CD4-positive, CD25-positive, alpha-beta regulatory T cell (primary cell): ENCODE results near the gene PRKCB. TPM values are rescaled to one million over a fixed set of nuclear protein-coding genes. Genes with fewer than 3 reads are reported as not detected.

Experiments used
- ATAC-seq, 2 donors: fragments of 150-1000 bp; cut with Tn5 transposase; one replicate each; pipeline ENCODE4 v1.10.0; 2021; ENCODE audit warnings: low read depth in 2 of 2, moderate number of reproducible peaks in 2 of 2, moderate library complexity in 1 of 2
- DNase-seq, 3 donors: peaks; one replicate each; pipeline versions ENCODE4 v3.0.0 to v3.0.0-alpha.2; 2012 to 2022; ENCODE audit warnings: mixed read lengths in 1 of 3
- H3K27ac ChIP-seq: one replicate; pipeline ENCODE4 v1.7.0; 2013; ENCODE audit warnings: mild to moderate bottlenecking, low read length; ENCODE audit not compliant: insufficient read depth, poor library complexity, severe bottlenecking
- H3K27me3 ChIP-seq: one replicate; pipeline ENCODE4 v1.7.0; 2013; ENCODE audit warnings: low read length; ENCODE audit not compliant: control insufficient read depth, insufficient read depth
- H3K36me3 ChIP-seq: one replicate; pipeline ENCODE4 v1.7.0; 2013; ENCODE audit warnings: mild to moderate bottlenecking, low read length, moderate library complexity; ENCODE audit not compliant: control insufficient read depth, insufficient read depth
- H3K4me1 ChIP-seq: 2 replicates; pipeline ENCODE4 v1.7.0; 2013; ENCODE audit warnings: mild to moderate bottlenecking, low read length; ENCODE audit not compliant: insufficient read depth, control insufficient read depth, poor library complexity, severe bottlenecking
- H3K4me3 ChIP-seq: one replicate; pipeline ENCODE4 v1.7.0; 2013; ENCODE audit warnings: low read depth, mild to moderate bottlenecking, low read length, moderate library complexity
- H3K9me3 ChIP-seq, 2 experiments: 1 replicate in 1 of 2; 2 replicates in 1 of 2; pipeline ENCODE4 v1.7.0; 2013; ENCODE audit warnings: low read length in 2 of 2, mild to moderate bottlenecking in 1 of 2, moderate library complexity in 1 of 2; ENCODE audit not compliant: control insufficient read depth in 2 of 2
- H3K27ac Mint-ChIP-seq, 3 donors: one replicate each; pipeline ENCODE4 v1.8.0; 2020 to 2022; ENCODE audit warnings: mild to moderate bottlenecking in 3 of 3, mixed read lengths in 3 of 3, moderate library complexity in 2 of 3
- H3K27me3 Mint-ChIP-seq: one replicate; pipeline ENCODE4 v1.8.0; 2022; ENCODE audit warnings: mild to moderate bottlenecking, mixed read lengths
- H3K36me3 Mint-ChIP-seq: one replicate; pipeline ENCODE4 v1.8.0; 2020; ENCODE audit warnings: mixed read lengths
- H3K4me1 Mint-ChIP-seq, 4 donors: one replicate each; pipeline ENCODE4 v1.8.0; 2020 to 2022; ENCODE audit warnings: mixed read lengths in 4 of 4, mild to moderate bottlenecking in 1 of 4
- H3K4me3 Mint-ChIP-seq, 4 donors: one replicate each; pipeline ENCODE4 v1.8.0; 2020 to 2022; ENCODE audit warnings: mild to moderate bottlenecking in 4 of 4, mixed read lengths in 4 of 4, moderate library complexity in 3 of 4
- H3K9me3 Mint-ChIP-seq, 7 donors: one replicate each; pipeline ENCODE4 v1.8.0; 2020 to 2022; ENCODE audit warnings: mixed read lengths in 7 of 7, mild to moderate bottlenecking in 3 of 7, moderate library complexity in 2 of 7
- polyA plus RNA-seq, 4 donors: library from polyadenylated mRNA; unstranded; fragments of 300-500 nt; fragmentation: Illumina TruSeq; gene quantifications; one replicate each; pipeline ENCODE4 v1.2.3, GENCODE V29; 2021
- total RNA-seq: library from RNA; stranded (reverse); gene quantifications from one replicate; pipeline ENCODE4 v1.2.3, GENCODE V29; 2022

The PRKCB gene
- total and polyA plus RNA-seq, 5 donors from 2014 or later, result 37.4 to 83.1 (median 50.5) TPM

GRCh38 chr16:23987443-23987842 is 151.7 kb downstream of the PRKCB start:
- H3K9me3 Mint-ChIP-seq, result peaks cover 0 to 3% (median 0%) of the 10 kb centered on the region in 7 donors
- no peak overlapping the region for H3K27ac Mint-ChIP-seq
- H3K4me1 Mint-ChIP-seq, result peaks cover 0 to 24% (median 6%) of the 10 kb centered on the region in 4 donors
- H3K4me3 Mint-ChIP-seq, result no peak overlapping the region
- Histone ChIP-seq H3K27me3 (no peaks in the 10 kb centered on the region), H3K27ac (no peak overlapping the region), H3K36me3 (peaks cover 15% of the 10 kb centered on the region), H3K4me3 (no peak overlapping the region), H3K9me3 (no peaks in the 10 kb centered on the region), H3K4me1 (no peaks in the 10 kb centered on the region)
- ATAC-seq, result peak in 1 of 2 donors; percentile 28
- H3K27me3 Mint-ChIP-seq, result no peaks in the 10 kb centered on the region
- no peak for DNase-seq
- peaks cover 43% of the 10 kb centered on the region for H3K36me3 Mint-ChIP-seq

- Mint-ChIP-seq H3K27ac (no peak overlapping the region), H3K4me3 (no peak overlapping the region), H3K9me3 (peaks cover 0 to 2% (median 0%) of the 10 kb centered on the region in 7 donors), H3K27me3 (no peaks in the 10 kb centered on the region), H3K36me3 (peaks cover 42% of the 10 kb centered on the region), H3K4me1 (peaks cover 0 to 16% (median 4%) of the 10 kb centered on the region in 4 donors)
- H3K36me3 ChIP-seq, result peaks cover 15% of the 10 kb centered on the region
- DNase-seq, result no peak
- no peaks in the 10 kb centered on the region for H3K4me1 ChIP-seq
- no peak overlapping the region for H3K4me3 ChIP-seq
- H3K27ac ChIP-seq, result no peak overlapping the region
- H3K27me3 ChIP-seq, result no peaks in the 10 kb centered on the region
- no peak for ATAC-seq
- H3K9me3 ChIP-seq, result no peaks in the 10 kb centered on the region
These were observed 154.7 kb downstream of the PRKCB start for GRCh38 chr16:23990507-23990906.

GRCh38 chr16:23991066-23991465 is 155.3 kb downstream of the PRKCB start:
- no peak overlapping the region for H3K27ac ChIP-seq
- Mint-ChIP-seq H3K27ac (no peak overlapping the region), H3K9me3 (peaks cover 0 to 2% (median 0%) of the 10 kb centered on the region in 7 donors), H3K4me3 (no peak overlapping the region), H3K4me1 (peaks cover 0 to 21% (median 6%) of the 10 kb centered on the region in 4 donors), H3K36me3 (peaks cover 48% of the 10 kb centered on the region), H3K27me3 (no peaks in the 10 kb centered on the region)
- no peaks in the 10 kb centered on the region for H3K4me1 ChIP-seq
- peaks cover 15% of the 10 kb centered on the region for H3K36me3 ChIP-seq
- DNase-seq (no peak), ATAC-seq (no peak)
- no peaks in the 10 kb centered on the region for H3K9me3 ChIP-seq
- no peak overlapping the region for H3K4me3 ChIP-seq
- H3K27me3 ChIP-seq, result no peaks in the 10 kb centered on the region

- H3K9me3 ChIP-seq, result no peaks in the 10 kb centered on the region
- ATAC-seq, result no peak
- peaks cover 0 to 1% (median 0%) of the 10 kb centered on the region in 7 donors for H3K9me3 Mint-ChIP-seq
- no peaks in the 10 kb centered on the region for H3K4me1 ChIP-seq
- H3K27me3 Mint-ChIP-seq, result no peaks in the 10 kb centered on the region
- H3K4me1 Mint-ChIP-seq, result peaks cover 0 to 32% (median 16%) of the 10 kb centered on the region in 4 donors
- peaks cover 15% of the 10 kb centered on the region for H3K36me3 ChIP-seq
- no peak for DNase-seq
- H3K4me3 ChIP-seq, result no peak overlapping the region
- no peaks in the 10 kb centered on the region for H3K27me3 ChIP-seq
- H3K27ac ChIP-seq, result no peak overlapping the region
- no peak overlapping the region for H3K27ac Mint-ChIP-seq
- H3K4me3 Mint-ChIP-seq, result no peak overlapping the region
- peaks cover 49% of the 10 kb centered on the region for H3K36me3 Mint-ChIP-seq
These were observed 158.8 kb downstream of the PRKCB start for GRCh38 chr16:23994615-23995014.

- Histone ChIP-seq H3K27me3 (no peaks in the 10 kb centered on the region), H3K36me3 (peaks cover 10% of the 10 kb centered on the region), H3K9me3 (no peaks in the 10 kb centered on the region), H3K4me3 (no peak overlapping the region), H3K27ac (no peak overlapping the region), H3K4me1 (no peaks in the 10 kb centered on the region)
- peaks cover 45% of the 10 kb centered on the region for H3K36me3 Mint-ChIP-seq
- peaks cover 0 to 32% (median 16%) of the 10 kb centered on the region in 4 donors for H3K4me1 Mint-ChIP-seq
- peak overlapping the region in 1 of 3 donors; percentile 15 for H3K27ac Mint-ChIP-seq
- no peak for DNase-seq
- H3K9me3 Mint-ChIP-seq, result no peaks in the 10 kb centered on the region
- no peaks in the 10 kb centered on the region for H3K27me3 Mint-ChIP-seq
- no peak overlapping the region for H3K4me3 Mint-ChIP-seq
- no peak for ATAC-seq
These were observed 160.6 kb downstream of the PRKCB start for GRCh38 chr16:23996258-23996955.

GRCh38 chr16:23998771-23999170 is 163.0 kb downstream of the PRKCB start:
- ATAC-seq, result no peak
- H3K9me3 Mint-ChIP-seq, result no peaks in the 10 kb centered on the region
- H3K27me3 Mint-ChIP-seq, result no peaks in the 10 kb centered on the region
- Histone ChIP-seq H3K9me3 (no peaks in the 10 kb centered on the region), H3K4me1 (no peaks in the 10 kb centered on the region), H3K36me3 (peaks cover 3% of the 10 kb centered on the region), H3K27ac (no peak overlapping the region), H3K27me3 (no peaks in the 10 kb centered on the region), H3K4me3 (no peak overlapping the region)
- H3K36me3 Mint-ChIP-seq, result peaks cover 40% of the 10 kb centered on the region
- H3K4me1 Mint-ChIP-seq, result peaks cover 0 to 36% (median 22%) of the 10 kb centered on the region in 4 donors
- no peak for DNase-seq
- peak overlapping the region in 1 of 3 donors; percentile 21 for H3K27ac Mint-ChIP-seq
- no peak overlapping the region for H3K4me3 Mint-ChIP-seq

GRCh38 chr16:23999663-24000062 is 163.9 kb downstream of the PRKCB start:
- peak in 1 of 2 donors; percentile 34 for ATAC-seq
- peak in 1 of 3 donors; percentile 9 for DNase-seq
- H3K4me3 Mint-ChIP-seq, result no peak overlapping the region
- peaks cover 0 to 36% (median 22%) of the 10 kb centered on the region in 4 donors for H3K4me1 Mint-ChIP-seq
- H3K9me3 ChIP-seq, result no peaks in the 10 kb centered on the region
- H3K36me3 Mint-ChIP-seq, result peaks cover 40% of the 10 kb centered on the region
- H3K27ac ChIP-seq, result no peak overlapping the region
- H3K27ac Mint-ChIP-seq, result no peak overlapping the region
- no peak overlapping the region for H3K4me3 ChIP-seq
- H3K4me1 ChIP-seq, result no peaks in the 10 kb centered on the region
- H3K27me3 ChIP-seq, result no peaks in the 10 kb centered on the region
- H3K27me3 Mint-ChIP-seq, result no peaks in the 10 kb centered on the region
- H3K36me3 ChIP-seq, result peaks cover 3% of the 10 kb centered on the region
- H3K9me3 Mint-ChIP-seq, result no peaks in the 10 kb centered on the region

GRCh38 chr16:24001710-24002109 is 165.9 kb downstream of the PRKCB start:
- Histone ChIP-seq H3K4me1 (peaks cover 6% of the 10 kb centered on the region), H3K36me3 (peaks cover 3% of the 10 kb centered on the region), H3K4me3 (no peak overlapping the region), H3K27ac (no peak overlapping the region), H3K27me3 (no peaks in the 10 kb centered on the region), H3K9me3 (no peaks in the 10 kb centered on the region)
- Mint-ChIP-seq H3K4me1 (peaks cover 11 to 42% (median 26%) of the 10 kb centered on the region in 4 donors), H3K27ac (peak overlapping the region in 1 of 3 donors; percentile 75), H3K27me3 (no peaks in the 10 kb centered on the region), H3K4me3 (peak overlapping the region in 1 of 4 donors; percentile 40), H3K9me3 (no peaks in the 10 kb centered on the region), H3K36me3 (peaks cover 39% of the 10 kb centered on the region)
- ATAC-seq (no peak), DNase-seq (no peak)
